ACC112 (cell line): ENCODE measurements around the gene COLQ.
A peak's percentile ranks its signal among the peaks of the same experiment; 100 is the strongest.

ENCODE experiments used
- H2AFZ ChIP-seq: fragments of 200-600 bp; sonication (generic); one replicate; pipeline ENCODE4 v1.6.0; 2017; ENCODE audit warnings: antibody characterized with exemption, low read length; ENCODE audit not compliant: unreplicated experiment
- H3K27ac ChIP-seq: fragments of 200-600 bp; sonication (generic); 2 replicates; pipeline ENCODE4 v1.5.1; 2014; ENCODE audit warnings: low read depth, mild to moderate bottlenecking, antibody characterized with exemption, low read length, moderate library complexity
- H3K27me3 ChIP-seq: fragments of 200-600 bp; sonication (generic); 2 replicates; pipeline ENCODE4 v1.6.1; 2014; ENCODE audit warnings: mild to moderate bottlenecking, antibody characterized with exemption, low read length, moderate library complexity, mixed read lengths; ENCODE audit not compliant: insufficient read depth
- H3K36me3 ChIP-seq: fragments of 200-600 bp; sonication (generic); 2 replicates; pipeline ENCODE4 v1.6.1; 2016; ENCODE audit warnings: mild to moderate bottlenecking, antibody characterized with exemption, low read length, moderate library complexity, mixed read lengths; ENCODE audit not compliant: insufficient read depth
- H3K4me1 ChIP-seq: fragments of 200-600 bp; sonication (generic); one replicate; pipeline ENCODE4 v1.6.1; 2016; ENCODE audit warnings: low read length, mixed read lengths; ENCODE audit not compliant: insufficient read depth, unreplicated experiment, control insufficient read depth
- H3K4me3 ChIP-seq: fragments of 200-600 bp; sonication (generic); 2 replicates; pipeline ENCODE4 v1.5.1; 2014; ENCODE audit warnings: mild to moderate bottlenecking, low read depth, low read length
- H3K79me2 ChIP-seq: fragments of 200-600 bp; sonication (generic); one replicate; pipeline ENCODE4 v1.6.0; 2016; ENCODE audit warnings: low read length; ENCODE audit not compliant: control insufficient read depth, unreplicated experiment, insufficient read depth

Gene COLQ

DNA sequence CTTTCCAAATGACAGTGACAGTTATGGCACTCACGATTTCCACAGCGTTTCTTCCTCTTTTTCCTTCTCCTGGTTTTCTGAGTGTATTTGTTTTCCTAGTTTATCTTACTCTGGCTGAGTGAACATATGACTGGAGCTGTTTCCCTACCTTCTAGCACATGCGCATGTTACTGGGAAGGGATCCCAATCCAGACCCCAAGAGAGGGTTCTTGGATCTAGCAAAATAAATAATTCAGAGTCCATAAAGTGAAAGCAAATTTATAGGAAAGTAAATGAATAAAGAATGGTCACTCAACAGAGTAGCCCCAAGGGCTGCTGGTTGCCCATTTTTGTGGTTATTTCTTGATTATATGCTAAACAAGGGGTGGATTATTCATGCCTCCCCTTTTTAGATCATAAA is 118.0 kb downstream of the COLQ start:
- no peak overlapping the region for H3K27ac ChIP-seq
- no peak overlapping the region for H2AFZ ChIP-seq
- no peaks in the 10 kb centered on the region for H3K4me1 ChIP-seq
- H3K27me3 ChIP-seq = no peaks in the 10 kb centered on the region
- no peak overlapping the region for H3K4me3 ChIP-seq
- H3K36me3 ChIP-seq = no peaks in the 10 kb centered on the region
- H3K79me2 ChIP-seq = no peaks in the 10 kb centered on the region

DNA sequence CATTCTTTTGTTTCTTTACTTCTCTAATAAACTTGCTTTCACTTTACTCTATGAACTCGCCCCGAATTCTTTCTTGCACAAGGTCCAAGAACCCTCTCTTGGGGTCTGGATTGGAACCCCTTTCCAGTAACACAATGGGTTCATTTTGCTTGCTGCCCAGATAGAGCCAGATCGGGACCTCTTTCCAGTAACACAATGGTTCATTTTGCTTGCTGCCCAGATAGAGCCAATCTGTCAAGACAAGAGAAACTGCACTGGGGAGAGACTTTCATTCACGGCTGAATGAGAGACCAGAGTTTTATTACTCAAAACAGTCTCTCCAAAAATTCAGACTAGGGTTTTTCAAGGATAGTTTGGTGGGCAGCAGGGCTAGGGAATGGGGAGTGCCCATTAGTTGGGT is 119.6 kb downstream of the COLQ start:
- no peaks in the 10 kb centered on the region for H3K79me2 ChIP-seq
- H2AFZ ChIP-seq = peak overlapping the region; percentile 55
- no peak overlapping the region for H3K27ac ChIP-seq
- H3K27me3 ChIP-seq = no peaks in the 10 kb centered on the region
- H3K36me3 ChIP-seq = no peaks in the 10 kb centered on the region
- H3K4me1 ChIP-seq = no peaks in the 10 kb centered on the region
- peak overlapping the region; percentile 21 for H3K4me3 ChIP-seq
